GM19463 (cell line): Measurements from ENCODE around the gene FUNDC2.

Source experiments
- ATAC-seq: cut with Tn5 transposase; IDR thresholded peaks from one replicate; pipeline ENCODE4 v1.9.1; 2021; ENCODE audit warnings: mild to moderate bottlenecking, moderate library complexity; ENCODE audit not compliant: unreplicated experiment

Gene FUNDC2

GRCh38 chrX:155023907-155024833 lies 2.5 kb upstream of the FUNDC2 start:
- no peak for ATAC-seq

GRCh38 chrX:155026420-155026726 lies 271 bp upstream of the FUNDC2 start:
- no peak for ATAC-seq

GRCh38 chrX:155027509-155028066 lies 944 bp downstream of the FUNDC2 start:
- ATAC-seq, result no peak

- no peak for ATAC-seq
These were observed 1.5 kb downstream of the FUNDC2 start for GRCh38 chrX:155028129-155028528.

- no peak for ATAC-seq
These were observed 2.2 kb downstream of the FUNDC2 start for GRCh38 chrX:155028877-155029291.

- ATAC-seq, result no peak
These were observed 5.0 kb downstream of the FUNDC2 start for GRCh38 chrX:155031657-155032056.

- ATAC-seq, result no peak
These were observed 9.0 kb downstream of the FUNDC2 start for GRCh38 chrX:155035688-155036087.

GRCh38 chrX:155046129-155046810 lies 19.6 kb downstream of the FUNDC2 start:
- no peak for ATAC-seq

- no peak for ATAC-seq
These were observed 20.3 kb downstream of the FUNDC2 start for GRCh38 chrX:155046811-155047528.

- ATAC-seq, result no peak
These were observed 22.5 kb downstream of the FUNDC2 start for GRCh38 chrX:155048977-155049619.

GRCh38 chrX:155052738-155053498 lies 26.3 kb downstream of the FUNDC2 start:
- ATAC-seq, result no peak

GRCh38 chrX:155053656-155054055 lies 27.0 kb downstream of the FUNDC2 start:
- ATAC-seq, result no peak

- ATAC-seq, result no peak
These were observed 27.6 kb downstream of the FUNDC2 start for GRCh38 chrX:155054255-155054654.

- no peak for ATAC-seq
These were observed 28.9 kb downstream of the FUNDC2 start for GRCh38 chrX:155055494-155055893.

- no peak for ATAC-seq
These were observed 29.8 kb downstream of the FUNDC2 start for GRCh38 chrX:155056471-155056870.

GRCh38 chrX:155056877-155057792 lies 30.5 kb downstream of the FUNDC2 start:
- ATAC-seq, result peak; percentile 86

- ATAC-seq, result no peak
These were observed 35.1 kb downstream of the FUNDC2 start for GRCh38 chrX:155061760-155062159.

- no peak for ATAC-seq
These were observed 38.5 kb downstream of the FUNDC2 start for GRCh38 chrX:155065035-155065734.
